H1 (cell line): ENCODE results near the gene SOX30. TPM values are rescaled to one million over a fixed set of nuclear protein-coding genes. Genes with fewer than 3 reads are reported as not detected.

Experiments used
- CTCF ChIA-PET: fragments of 300-600 bp; sonication (Branson Sonifier 250); formaldehyde crosslinking; loops from one replicate; lab custom pipeline; 2021; ENCODE audit not compliant: partially characterized antibody; lab: Charles Lee
- POLR2A ChIA-PET: fragments of 300-600 bp; sonication (Branson Sonifier 250); formaldehyde crosslinking; loops from one replicate; lab custom pipeline; 2021; ENCODE audit warnings: inconsistent platforms; ENCODE audit not compliant: partially characterized antibody; lab: Charles Lee
- DNase-seq, 2 experiments: peaks; one replicate each; pipeline versions ENCODE4 v3.0.0 to v3.0.0-alpha.2; 2010 to 2022; ENCODE audit warnings: low spot score in 2 of 2, low read depth in 1 of 2, mixed read lengths in 1 of 2
- FAIRE-seq: peaks from 2 replicates; lab custom pipeline; 2011; peaks lifted over from hg19 to GRCh38; lab: Jason Lieb, UNC
- H2AFZ ChIP-seq: 2 replicates; pipeline ENCODE4 v1.8.1; 2012; ENCODE audit warnings: low read length, inconsistent platforms
- H2AK5ac ChIP-seq: 2 replicates; pipeline ENCODE4 v1.6.1; 2013; ENCODE audit warnings: low read depth, low read length
- H2BK120ac ChIP-seq: replicated peaks from 2 replicates; pipeline ENCODE3; 2013; ENCODE audit warnings: low read depth, low read length, inconsistent platforms
- H2BK12ac ChIP-seq: 2 replicates; pipeline ENCODE4 v1.6.1; 2013; ENCODE audit warnings: low read depth, low read length
- H2BK15ac ChIP-seq: 2 replicates; pipeline ENCODE4 v1.6.1; 2013; ENCODE audit warnings: low read length
- H2BK20ac ChIP-seq: 2 replicates; pipeline ENCODE4 v1.6.1; 2013; ENCODE audit warnings: low read length
- H2BK5ac ChIP-seq: 2 replicates; pipeline ENCODE4 v1.6.1; 2013; ENCODE audit warnings: low read depth, low read length
- H3K14ac ChIP-seq: 2 replicates; pipeline ENCODE4 v1.6.1; 2013; ENCODE audit warnings: inconsistent platforms; ENCODE audit not compliant: insufficient read length
- H3K18ac ChIP-seq: 2 replicates; pipeline ENCODE4 v1.6.1; 2013; ENCODE audit warnings: low read length; ENCODE audit errors: extremely low read depth
- H3K23ac ChIP-seq: 2 replicates; pipeline ENCODE4 v1.6.1; 2013; ENCODE audit warnings: inconsistent platforms; ENCODE audit not compliant: insufficient read length
- H3K23me2 ChIP-seq: 2 replicates; pipeline ENCODE4 v1.6.1; 2013; ENCODE audit warnings: low read depth, low read length
- H3K27ac ChIP-seq: 2 replicates; pipeline ENCODE4 v1.6.1; 2011; ENCODE audit warnings: low read depth, low read length, inconsistent platforms
- H3K27me3 ChIP-seq, 4 experiments: replicated peaks in 1 of 4; 1 replicate in 1 of 4; 2 replicates in 3 of 4; pipeline versions ENCODE4 v1.6.1 to v1.8.1; 2011 to 2013; ENCODE audit warnings: low read length in 3 of 4, mild to moderate bottlenecking in 3 of 4, inconsistent platforms in 2 of 4, mixed read lengths in 2 of 4, moderate library complexity in 1 of 4; ENCODE audit not compliant: control insufficient read depth in 3 of 4, insufficient read depth in 3 of 4; ENCODE audit errors: extremely low read depth in 1 of 4
- H3K36me3 ChIP-seq, 4 experiments: 2 replicates each; pipeline versions ENCODE4 v1.6.1 to v1.8.1; 2011 to 2013; ENCODE audit warnings: mild to moderate bottlenecking in 4 of 4, low read length in 3 of 4, moderate library complexity in 2 of 4, control low read depth in 1 of 4, inconsistent platforms in 1 of 4; ENCODE audit not compliant: insufficient read depth in 4 of 4, control insufficient read depth in 2 of 4
- H3K4ac ChIP-seq: replicated peaks from 2 replicates; pipeline ENCODE3; 2013; ENCODE audit warnings: low read length, low read depth, mixed read lengths, inconsistent platforms; ENCODE audit not compliant: insufficient read length
- H3K4me1 ChIP-seq, 4 experiments: replicated peaks in 1 of 4; 1 replicate in 1 of 4; 2 replicates in 3 of 4; pipeline versions ENCODE4 v1.6.1 to v1.8.1; 2011 to 2013; ENCODE audit warnings: low read length in 3 of 4, inconsistent platforms in 2 of 4, mixed read lengths in 1 of 4; ENCODE audit not compliant: insufficient read depth in 4 of 4, control insufficient read depth in 3 of 4
- H3K4me2 ChIP-seq, 2 experiments: 2 replicates each; pipeline versions ENCODE4 v1.6.1 to v1.8.1; 2011 to 2013; ENCODE audit warnings: low read depth in 2 of 2, low read length in 2 of 2, control low read depth in 1 of 2, inconsistent platforms in 1 of 2, mild to moderate bottlenecking in 1 of 2; ENCODE audit not compliant: insufficient read depth in 1 of 2
- H3K4me3 ChIP-seq, 4 experiments: fragments of 200-600, 300-600 bp in 1 of 4; sonication (generic), shearing (Covaris generic), sonication (Bioruptor Twin) in 1 of 4; 2 replicates each; pipeline versions ENCODE4 v1.5.1 to v1.8.1; 2011 to 2016; ENCODE audit warnings: low read length in 4 of 4, low read depth in 3 of 4, control low read depth in 2 of 4, inconsistent platforms in 2 of 4, mild to moderate bottlenecking in 2 of 4, mixed read lengths in 1 of 4, moderate library complexity in 1 of 4; ENCODE audit not compliant: insufficient read depth in 2 of 4; ENCODE audit errors: extremely low read depth in 1 of 4
- H3K56ac ChIP-seq: replicated peaks from 2 replicates; pipeline ENCODE3; 2013; ENCODE audit warnings: low read depth, mild to moderate bottlenecking, mixed read lengths, low read length, inconsistent platforms; ENCODE audit not compliant: insufficient read length
- H3K79me1 ChIP-seq: 2 replicates; pipeline ENCODE4 v1.6.1; 2013; ENCODE audit warnings: low read depth, low read length, control low read depth
- H3K79me2 ChIP-seq, 2 experiments: 2 replicates each; pipeline versions ENCODE4 v1.6.1 to v1.8.1; 2012 to 2013; ENCODE audit warnings: low read length in 2 of 2, mild to moderate bottlenecking in 2 of 2, inconsistent platforms in 1 of 2; ENCODE audit not compliant: insufficient read depth in 2 of 2, control insufficient read depth in 1 of 2
- H3K9ac ChIP-seq, 4 experiments: replicated peaks in 1 of 4; 1 replicate in 1 of 4; 2 replicates in 3 of 4; pipeline versions ENCODE4 v1.6.1 to v1.8.1; 2011 to 2013; ENCODE audit warnings: low read depth in 3 of 4, low read length in 3 of 4, control low read depth in 2 of 4, mild to moderate bottlenecking in 2 of 4, moderate library complexity in 2 of 4, inconsistent platforms in 1 of 4; ENCODE audit errors: extremely low read depth in 1 of 4
- H3K9me3 ChIP-seq, 2 experiments: 2 replicates each; pipeline versions ENCODE4 v1.6.1 to v1.8.1; 2012 to 2013; ENCODE audit warnings: mild to moderate bottlenecking in 2 of 2, moderate library complexity in 2 of 2, control low read depth in 1 of 2, inconsistent platforms in 1 of 2, low read depth in 1 of 2, low read length in 1 of 2, mixed read lengths in 1 of 2; ENCODE audit not compliant: insufficient read depth in 2 of 2
- H4K20me1 ChIP-seq, 2 experiments: replicated peaks in 1 of 2; 2 replicates each; pipeline versions ENCODE3 to v1.8.1; 2011 to 2013; ENCODE audit warnings: inconsistent platforms in 2 of 2, low read length in 2 of 2, mild to moderate bottlenecking in 1 of 2; ENCODE audit not compliant: insufficient read depth in 2 of 2, control insufficient read depth in 1 of 2
- H4K5ac ChIP-seq: 2 replicates; pipeline ENCODE4 v1.6.1; 2013; ENCODE audit warnings: low read length, low read depth, mixed read lengths, inconsistent platforms; ENCODE audit not compliant: insufficient read length
- H4K8ac ChIP-seq: 2 replicates; pipeline ENCODE4 v1.8.0; 2013; ENCODE audit warnings: mild to moderate bottlenecking, moderate library complexity, low read length, inconsistent platforms; ENCODE audit not compliant: insufficient read depth; ENCODE audit errors: extremely low read depth
- H4K91ac ChIP-seq: replicated peaks from 2 replicates; pipeline ENCODE3; 2013; ENCODE audit warnings: low read length, mixed read lengths, inconsistent platforms; ENCODE audit not compliant: insufficient read length
- EZH2 ChIP-seq: fragments of 200-600 bp; sonication (generic); IDR thresholded peaks from 2 replicates; pipeline ENCODE4 v1.7.1; 2012; ENCODE audit warnings: low read depth, mild to moderate bottlenecking, moderate library complexity, low read length, inconsistent platforms; ENCODE audit not compliant: severe bottlenecking
- HDAC6 ChIP-seq: IDR thresholded peaks from one replicate; pipeline ENCODE4 v1.7.1; 2012; ENCODE audit warnings: low read depth, mild to moderate bottlenecking, inconsistent platforms, low read length, moderate library complexity
- KDM1A ChIP-seq: fragments of 200-600, 300-600 bp; sonication (generic); IDR thresholded peaks from 2 replicates; pipeline ENCODE4 v1.7.1; 2016; ENCODE audit warnings: mild to moderate bottlenecking, low read length, borderline replicate concordance
- NANOG ChIP-seq: IDR thresholded peaks from 2 replicates; pipeline ENCODE4 v1.6.1; 2011; ENCODE audit warnings: low read length, low read depth, mild to moderate bottlenecking, inconsistent platforms; ENCODE audit not compliant: insufficient read depth, poor library complexity, severe bottlenecking
- POLR2A ChIP-seq, 2 experiments: IDR thresholded peaks; 1 replicate in 1 of 2; 2 replicates in 1 of 2; pipeline ENCODE4 v1.6.1; 2011; ENCODE audit warnings: low read depth in 2 of 2, low read length in 2 of 2, mild to moderate bottlenecking in 2 of 2; ENCODE audit errors: control extremely low read depth in 1 of 2
- POU5F1 ChIP-seq: IDR thresholded peaks from 2 replicates; pipeline ENCODE4 v1.6.1; 2011; ENCODE audit warnings: low read depth, mild to moderate bottlenecking, low read length, moderate library complexity
- RBBP5 ChIP-seq: IDR thresholded peaks from 2 replicates; pipeline ENCODE4 v1.7.1; 2012; ENCODE audit warnings: low read depth, mild to moderate bottlenecking, inconsistent platforms, low read length, moderate library complexity, borderline replicate concordance
- RNF2 ChIP-seq: fragments of 200-900, 300-1000 bp; sonication (generic); IDR thresholded peaks from 2 replicates; pipeline ENCODE4 v1.7.1; 2016; ENCODE audit warnings: borderline replicate concordance, low read depth, mild to moderate bottlenecking, antibody characterized with exemption, low read length; ENCODE audit not compliant: poor library complexity, severe bottlenecking; ENCODE audit errors: missing control alignments
- SP2 ChIP-seq: IDR thresholded peaks from 2 replicates; pipeline ENCODE4 v1.6.1; 2012; ENCODE audit warnings: mild to moderate bottlenecking, low read length, inconsistent platforms
- SRF ChIP-seq: IDR thresholded peaks from 2 replicates; pipeline ENCODE4 v1.6.1; 2011; ENCODE audit warnings: mild to moderate bottlenecking, low read depth, low read length, moderate library complexity
- SUZ12 ChIP-seq: fragments of 200-600 bp; sonication (generic); IDR thresholded peaks from 2 replicates; pipeline ENCODE4 v1.6.1; 2012; ENCODE audit warnings: mild to moderate bottlenecking, inconsistent platforms, low read length, moderate library complexity, mixed read lengths
- ZNF274 ChIP-seq: IDR thresholded peaks from 2 replicates; pipeline ENCODE4 v1.7.0; 2012; ENCODE audit warnings: low read length, borderline replicate concordance; ENCODE audit errors: extremely low read depth
- WGBS, 2 experiments: shearing (Covaris generic) in 1 of 2; methylation state at CpG; one replicate each; pipeline versions ENCODE4 v1.1.6 to v1.1.7; 2013 to 2015; ENCODE audit warnings: low lambda C conversion rate in 2 of 2, mixed read lengths in 2 of 2, inconsistent platforms in 1 of 2, low coverage in 1 of 2, missing lambda C conversion rate in 1 of 2; ENCODE audit not compliant: insufficient replicate concordance in 2 of 2, insufficient coverage in 1 of 2, insufficient read length in 1 of 2; ENCODE audit errors: extremely low coverage in 1 of 2, missing lambda C conversion rate in 1 of 2; 5-methylcytosine and 5-hydroxymethylcytosine counted together
- polyA plus RNA-seq, 7 experiments: library from polyadenylated mRNA; depleted of rRNA in 3 of 7; stranded (reverse) in 5 of 7; unstranded in 2 of 7; fragments of >200 nt in 5 of 7; fragments of 200-250 nt in 2 of 7; gene quantifications; 1 replicate in 5 of 7; 2 replicates in 1 of 7; 4 replicates in 1 of 7; pipeline versions ENCODE4 v1.2.1 to v1.2.3, GENCODE V29; 2011 to 2013; ENCODE audit warnings: missing spikeins in 2 of 7, mixed read lengths in 2 of 7
- total RNA-seq: library from RNA; stranded (reverse); fragmentation: NEBNext Ultra II Directional; extraction: Animal tissue kit (Norgen Biotek cat#: 25700); gene quantifications from 2 replicates; pipeline ENCODE4 v1.2.1, GENCODE V29; 2021
- TF ChIP-seq, protein P1 (sequence below): IDR thresholded peaks from 2 replicates; pipeline ENCODE4 v1.6.1; 2012; ENCODE audit warnings: inconsistent platforms

Gene SOX30
- total and polyA plus RNA-seq, 2 of the 8 experiments (the other 6 are each of a cell fraction or from before 2014, with no cell fraction given) = 0.35 TPM; not detected in 1

DNA sequence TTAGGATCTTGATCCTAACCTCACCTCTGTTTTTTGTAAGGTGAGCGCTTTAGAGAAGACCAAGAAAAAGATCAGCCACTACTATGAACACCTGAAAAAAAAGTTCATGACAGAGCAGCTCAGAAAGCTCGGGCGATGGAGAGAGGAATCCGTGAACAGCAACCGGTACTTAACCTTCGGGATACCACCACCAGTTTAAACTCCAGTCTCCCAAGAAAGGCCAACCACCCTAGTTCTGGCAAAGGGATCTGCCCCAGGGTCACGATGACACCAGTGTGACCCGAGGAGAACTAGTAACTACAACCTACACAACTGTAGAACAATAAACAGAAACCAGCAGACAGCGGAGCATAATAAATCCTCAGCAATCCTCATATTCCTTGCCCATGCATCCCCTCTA, 27.6 kb upstream of the SOX30 start:
- Histone ChIP-seq H3K23ac (no peak overlapping the region), H3K23me2 (no peaks in the 10 kb centered on the region), H2AFZ (no peak overlapping the region), H3K4me2 (no peak overlapping the region), H3K9ac (no peak overlapping the region), H3K27me3 (no peaks in the 10 kb centered on the region), H2BK15ac (no peak overlapping the region), H4K91ac (no peak overlapping the region), H2BK5ac (no peak overlapping the region), H3K9me3 (no peaks in the 10 kb centered on the region), H2BK20ac (no peak overlapping the region), H2BK12ac (no peak overlapping the region), H3K27ac (no peak overlapping the region), H3K79me1 (no peaks in the 10 kb centered on the region), H3K4me3 (no peak overlapping the region), H3K14ac (no peak overlapping the region), H4K5ac (no peak overlapping the region), H3K18ac (no peak overlapping the region), H3K79me2 (no peaks in the 10 kb centered on the region), H4K20me1 (no peaks in the 10 kb centered on the region), H2BK120ac (no peak overlapping the region)
- CTCF ChIA-PET = interaction anchor here (1.1 to 3.5 kb wide), 5 partner anchors 9 to 64 kb away, joined by 3 to 15 read pairs (median 5); partner anchors contain the start of gene LSM11
- FAIRE-seq (no peak), DNase-seq (no peak)
- TF ChIP-seq EZH2 (no peak), POLR2A (IDR thresholded peaks at IDR 0.05; ENCODE audit: control extremely low read depth in 1 of 2, low read depth in 2 of 2, low read length in 2 of 2) (no peak), SRF (no peak), RBBP5 (no peak), SUZ12 (no peak), NANOG (no peak), HDAC6 (no peak), POU5F1 (no peak), KDM1A (no peak), ZNF274 (no peak), SP2 (no peak), RNF2 (no peak)
- TF ChIP-seq, protein P1, sequence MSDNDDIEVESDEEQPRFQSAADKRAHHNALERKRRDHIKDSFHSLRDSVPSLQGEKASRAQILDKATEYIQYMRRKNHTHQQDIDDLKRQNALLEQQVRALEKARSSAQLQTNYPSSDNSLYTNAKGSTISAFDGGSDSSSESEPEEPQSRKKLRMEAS = no peak
- TF ChIP-seq, all 59 proteins: peak for 0
- H3K4me1 ChIP-seq = no peaks in the 10 kb centered on the region
- H2AK5ac ChIP-seq = no peak overlapping the region
- POLR2A ChIA-PET = no interaction called here
- H4K8ac ChIP-seq = no peak overlapping the region
- H3K4ac ChIP-seq = no peak overlapping the region
- H3K56ac ChIP-seq = no peak overlapping the region
- no peaks in the 10 kb centered on the region; a peak in 2 of 8 replicates for H3K36me3 ChIP-seq
- 89% methylated on average over 9 of the region's 9 CpGs; no CpG with 5 or more reads in 1 of the 2 experiments for WGBS, 2 experiments
